GM12891 (cell line): ENCODE measurements around the gene SEMA4F.

Source experiments
- DNase-seq: peaks from one replicate; pipeline ENCODE4 v3.0.0; 2011; ENCODE audit warnings: low spot score; ENCODE audit not compliant: insufficient read length
- FAIRE-seq: peaks from 2 replicates; lab custom pipeline; 2011; peaks lifted over from hg19 to GRCh38; lab: Jason Lieb, UNC
- PAX5 ChIP-seq: IDR thresholded peaks from 2 replicates; pipeline ENCODE4 v1.6.1; 2011; ENCODE audit warnings: low read length, moderate library complexity, mild to moderate bottlenecking; ENCODE audit not compliant: insufficient read depth, severe bottlenecking
- POLR2A ChIP-seq: IDR thresholded peaks from 2 replicates; pipeline ENCODE4 v1.6.1; 2011; ENCODE audit warnings: low read depth, low read length, control low read depth
- POLR2AphosphoS5 ChIP-seq: IDR thresholded peaks from 2 replicates; pipeline ENCODE4 v1.6.1; 2011; ENCODE audit warnings: low read depth, low read length, control low read depth
- POU2F2 ChIP-seq: IDR thresholded peaks from 2 replicates; pipeline ENCODE4 v1.6.1; 2011; ENCODE audit warnings: low read depth, mild to moderate bottlenecking, control low read depth, low read length, moderate library complexity
- SPI1 ChIP-seq: IDR thresholded peaks from 2 replicates; pipeline ENCODE4 v1.6.1; 2011; ENCODE audit warnings: low read depth, low read length, control low read depth
- TAF1 ChIP-seq: IDR thresholded peaks from 2 replicates; pipeline ENCODE4 v1.6.1; 2011; ENCODE audit warnings: low read depth, low read length, control low read depth

SEMA4F gene

GRCh38 chr2:74655579-74655978 lies 1.5 kb downstream of the SEMA4F start:
- FAIRE-seq (no peak), DNase-seq (no peak)
- TF ChIP-seq POLR2A = no peak
- no peak for TF ChIP-seq PAX5
- TF ChIP-seq POU2F2 = no peak
- TF ChIP-seq SPI1 = no peak
- no peak for TF ChIP-seq POLR2AphosphoS5
- no peak for TF ChIP-seq TAF1

GRCh38 chr2:74658516-74658915 lies 4.5 kb downstream of the SEMA4F start:
- TF ChIP-seq SPI1 (no peak), POU2F2 (no peak), PAX5 (no peak), POLR2A (no peak), TAF1 (no peak), POLR2AphosphoS5 (no peak)
- DNase-seq (no peak), FAIRE-seq (no peak)

DNA sequence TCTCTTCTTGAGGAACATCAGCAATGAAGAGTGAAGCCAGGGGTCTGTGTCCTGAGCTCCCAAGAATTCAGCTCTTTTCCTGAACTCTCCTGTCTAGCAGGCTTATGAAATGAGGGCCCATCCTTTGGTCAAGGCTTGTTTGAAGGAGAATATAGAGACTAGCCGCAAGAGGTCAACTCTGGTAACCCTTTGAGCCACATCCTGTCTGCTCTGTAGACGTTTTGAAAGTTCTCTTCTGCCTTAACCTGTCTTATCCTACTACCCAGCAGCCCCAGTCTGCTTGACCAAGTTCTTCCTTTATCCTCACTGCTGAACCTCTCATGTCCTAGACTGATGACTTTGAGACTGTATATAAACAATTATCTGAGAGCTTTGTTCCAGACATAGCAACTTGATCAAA lies 5.4 kb downstream of the SEMA4F start:
- FAIRE-seq = no peak
- TF ChIP-seq SPI1 = no peak

GRCh38 chr2:74668087-74668486 lies 14.0 kb downstream of the SEMA4F start:
- DNase-seq (no peak), FAIRE-seq (no peak)
- TF ChIP-seq PAX5 = no peak
- no peak for TF ChIP-seq TAF1
- TF ChIP-seq POLR2AphosphoS5 = no peak
- TF ChIP-seq POLR2A = no peak
- TF ChIP-seq POU2F2 = no peak
- no peak for TF ChIP-seq SPI1

More for the DNA sequence above, 5.4 kb downstream of the SEMA4F start:
- DNase-seq = no peak

DNA sequence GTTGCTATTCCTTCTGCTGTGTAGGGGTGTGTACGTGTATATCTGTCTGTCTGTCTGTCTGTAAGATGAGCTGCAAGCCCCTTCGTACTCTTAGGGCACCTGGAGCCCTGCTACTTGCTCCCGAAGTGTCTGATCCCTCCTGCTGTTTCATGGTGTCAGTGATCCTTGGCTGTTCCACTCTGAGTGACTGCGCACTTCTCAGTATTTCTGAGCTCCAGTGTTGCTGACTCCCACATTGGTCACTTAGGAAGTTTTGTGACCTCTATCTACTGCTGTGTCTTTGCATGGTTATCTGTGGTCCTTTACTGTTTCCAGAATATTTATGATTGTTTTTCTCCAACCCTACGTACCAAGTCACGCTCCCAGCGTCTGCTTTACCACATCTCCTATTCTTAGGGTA lies 16.2 kb downstream of the SEMA4F start:
- FAIRE-seq (no peak), DNase-seq (no peak)
- TF ChIP-seq POU2F2 = no peak
- no peak for TF ChIP-seq POLR2AphosphoS5
- no peak for TF ChIP-seq TAF1
- no peak for TF ChIP-seq POLR2A

DNA sequence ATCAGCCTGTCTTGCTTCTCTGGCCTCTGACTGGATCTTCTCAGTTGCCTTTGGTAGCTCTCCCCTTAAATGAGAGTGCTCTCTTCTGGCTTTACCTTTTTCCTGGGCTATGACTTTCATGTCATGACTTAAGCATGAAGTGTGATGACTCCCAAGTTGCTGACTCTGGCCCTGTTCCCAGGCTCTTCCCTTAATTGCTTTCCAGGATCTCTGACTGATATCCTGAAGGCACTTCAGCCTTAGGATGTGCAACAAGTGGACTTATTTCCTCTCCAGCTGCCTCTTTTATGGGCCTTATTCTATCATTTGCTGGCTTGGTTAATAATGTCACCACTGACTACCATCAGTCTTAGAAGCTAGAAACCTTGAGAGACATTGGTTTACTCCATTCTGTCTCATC lies 17.4 kb downstream of the SEMA4F start:
- no peak for TF ChIP-seq PAX5
- TF ChIP-seq SPI1 = no peak
- no peak for DNase-seq
- FAIRE-seq = no peak

DNA sequence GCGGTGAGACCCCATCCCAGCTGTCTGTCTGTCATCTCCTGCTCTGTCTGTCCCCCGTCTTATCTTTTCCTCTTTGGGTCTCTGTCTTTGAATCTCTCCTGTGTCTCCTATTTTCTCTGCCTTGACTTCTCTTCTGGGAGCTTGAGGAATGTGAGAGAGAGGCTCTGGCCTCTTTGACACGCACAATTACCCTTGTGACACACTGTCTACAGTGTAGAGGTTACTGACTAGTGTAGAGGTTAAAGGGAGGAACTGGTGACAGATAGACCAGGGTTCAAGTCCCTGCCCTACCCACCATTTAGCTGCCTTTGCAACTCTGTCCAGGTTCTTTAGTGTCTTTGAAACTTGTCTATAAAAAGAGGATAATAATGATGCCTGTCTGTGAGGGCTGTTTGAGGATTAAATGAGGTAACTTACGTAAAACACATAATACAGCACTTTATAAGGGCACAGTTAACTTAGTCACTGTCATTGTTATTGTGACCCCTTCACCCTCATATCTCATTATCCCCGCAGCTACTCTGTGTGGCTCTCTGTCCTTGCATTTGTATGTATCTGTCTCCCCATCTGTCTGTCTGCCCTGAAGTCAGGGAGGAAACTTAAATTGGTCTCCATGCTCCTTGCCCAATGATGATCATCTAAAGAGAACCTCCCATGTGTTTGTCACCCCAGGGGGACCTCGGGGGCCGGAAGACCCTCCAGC lies 19.9 kb downstream of the SEMA4F start:
- no peak for TF ChIP-seq TAF1
- TF ChIP-seq POU2F2 = no peak
- no peak for TF ChIP-seq POLR2AphosphoS5
- no peak for TF ChIP-seq SPI1
- no peak for TF ChIP-seq POLR2A
- TF ChIP-seq PAX5 = no peak
- DNase-seq = no peak
- FAIRE-seq = no peak

DNA sequence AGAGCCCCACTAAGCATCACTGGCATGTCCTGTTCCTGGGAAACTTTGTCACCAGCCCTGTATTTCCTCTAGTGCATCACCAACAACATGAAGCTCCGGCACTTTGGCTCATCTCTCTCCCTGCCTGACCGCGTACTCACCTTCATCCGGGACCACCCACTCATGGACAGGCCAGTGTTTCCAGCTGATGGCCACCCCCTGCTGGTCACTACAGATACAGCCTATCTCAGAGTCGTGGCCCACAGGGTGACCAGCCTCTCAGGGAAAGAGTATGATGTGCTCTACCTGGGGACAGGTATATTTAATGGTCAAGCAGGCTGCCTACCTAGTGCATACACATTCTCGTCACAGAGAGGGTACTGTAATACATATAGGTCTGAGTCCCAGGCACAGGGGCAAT lies 21.0 kb downstream of the SEMA4F start:
- FAIRE-seq = no peak
- TF ChIP-seq SPI1 = no peak
- no peak for TF ChIP-seq TAF1
- TF ChIP-seq POLR2A = no peak
- no peak for TF ChIP-seq POLR2AphosphoS5
- no peak for TF ChIP-seq PAX5
- no peak for DNase-seq

- TF ChIP-seq POLR2A (no peak), SPI1 (no peak), PAX5 (no peak), POU2F2 (no peak), TAF1 (no peak), POLR2AphosphoS5 (no peak)
- DNase-seq (no peak), FAIRE-seq (no peak)
These were observed 22.3 kb downstream of the SEMA4F start for GRCh38 chr2:74676331-74676730.

DNA sequence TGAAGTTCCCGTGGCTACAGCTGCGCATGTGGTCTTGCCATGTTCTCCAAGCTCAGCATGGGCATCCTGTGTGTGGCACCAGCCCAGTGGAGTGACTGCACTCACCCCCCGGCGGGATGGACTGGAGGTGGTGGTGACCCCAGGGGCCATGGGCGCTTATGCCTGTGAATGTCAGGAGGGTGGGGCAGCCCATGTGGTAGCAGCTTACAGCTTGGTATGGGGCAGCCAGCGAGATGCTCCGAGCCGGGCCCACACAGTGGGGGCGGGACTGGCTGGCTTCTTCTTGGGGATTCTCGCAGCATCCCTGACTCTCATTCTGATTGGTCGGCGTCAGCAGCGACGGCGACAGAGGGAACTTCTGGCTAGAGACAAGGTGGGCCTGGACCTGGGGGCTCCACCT lies 25.6 kb downstream of the SEMA4F start:
- DNase-seq (no peak), FAIRE-seq (no peak)
- no peak for TF ChIP-seq POU2F2
- no peak for TF ChIP-seq PAX5
- TF ChIP-seq SPI1 = no peak
- no peak for TF ChIP-seq POLR2A
- TF ChIP-seq TAF1 = no peak
- TF ChIP-seq POLR2AphosphoS5 = no peak
